IPS-20b (cell line): Measurements from ENCODE around the gene ABCC10.
"Not testable (repeated sequence)": the region's sequence is repeated elsewhere in the genome, so short reads cannot be mapped to it uniquely, and the experiment has no call there.

Experiments used
- H3K27ac ChIP-seq: one replicate; pipeline ENCODE4 v1.5.1; 2013; ENCODE audit warnings: low read length
- H3K27me3 ChIP-seq: 2 replicates; pipeline ENCODE4 v1.6.1; 2013; ENCODE audit warnings: mild to moderate bottlenecking, low read length, inconsistent platforms; ENCODE audit not compliant: insufficient read depth
- H3K36me3 ChIP-seq: 2 replicates; pipeline ENCODE4 v1.6.1; 2013; ENCODE audit warnings: low read depth, mild to moderate bottlenecking, inconsistent platforms, low read length, moderate library complexity; ENCODE audit not compliant: insufficient read depth
- H3K4me1 ChIP-seq: 2 replicates; pipeline ENCODE4 v1.6.1; 2013; ENCODE audit warnings: mild to moderate bottlenecking, control low read depth, inconsistent platforms, low read length, moderate library complexity; ENCODE audit not compliant: insufficient read depth
- H3K4me3 ChIP-seq: 2 replicates; pipeline ENCODE4 v1.5.1; 2013; ENCODE audit warnings: mild to moderate bottlenecking, low read length, inconsistent platforms
- H3K9ac ChIP-seq: 2 replicates; pipeline ENCODE4 v1.6.1; 2013; ENCODE audit warnings: low read depth, mild to moderate bottlenecking, inconsistent platforms, low read length, moderate library complexity
- H3K9me3 ChIP-seq: 2 replicates; pipeline ENCODE4 v1.6.1; 2013; ENCODE audit warnings: mild to moderate bottlenecking, low read depth, low read length, inconsistent platforms; ENCODE audit not compliant: insufficient read depth

Gene ABCC10

DNA sequence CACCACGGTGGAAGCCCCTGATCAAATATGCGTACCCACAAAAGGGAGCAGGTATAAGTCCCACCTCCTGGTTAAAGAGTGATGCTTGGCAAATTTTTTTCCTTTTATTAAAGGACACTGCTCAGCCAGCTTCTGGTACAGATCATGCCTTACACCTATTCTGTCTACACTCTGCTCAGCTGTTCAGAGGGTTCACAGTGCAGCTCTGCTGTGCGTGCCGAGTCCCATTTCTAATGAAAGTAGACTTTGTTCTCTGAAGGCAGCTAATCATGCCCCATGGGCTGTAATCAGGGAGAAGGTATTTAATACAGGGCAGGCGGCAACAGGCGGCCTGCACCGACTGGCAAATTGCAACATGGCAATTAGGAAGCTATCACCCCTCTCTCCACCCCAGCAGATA, 66.5 kb downstream of the ABCC10 start:
- no peak overlapping the region for H3K27ac ChIP-seq
- no peak overlapping the region for H3K9ac ChIP-seq
- H3K27me3 ChIP-seq, result no peaks in the 10 kb centered on the region
- H3K4me1 ChIP-seq, result peaks cover 17% of the 10 kb centered on the region
- H3K9me3 ChIP-seq, result no peaks in the 10 kb centered on the region
- no peak overlapping the region for H3K4me3 ChIP-seq
- peaks cover 20% of the 10 kb centered on the region for H3K36me3 ChIP-seq

DNA sequence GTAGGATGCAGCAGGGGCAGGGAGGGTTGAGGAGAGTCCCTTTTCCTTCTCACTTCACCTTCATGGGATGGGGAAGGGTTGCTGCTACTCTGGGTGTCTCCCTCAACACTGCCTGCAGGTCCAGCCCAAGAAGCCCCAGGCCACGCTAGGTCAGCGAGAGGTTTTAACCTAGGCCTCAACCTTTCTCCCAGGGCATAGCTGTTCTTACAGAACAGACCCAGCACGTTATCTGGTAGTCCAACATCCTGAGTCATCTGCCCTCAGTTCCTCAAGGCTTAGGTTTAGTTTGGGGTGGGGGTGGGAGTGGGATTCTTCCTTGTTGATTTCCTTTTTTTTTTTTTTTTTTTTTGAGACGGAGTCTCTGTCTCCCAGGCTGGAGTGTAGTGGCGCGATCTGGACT, 67.0 kb downstream of the ABCC10 start:
- Histone ChIP-seq H3K9me3 (no peaks in the 10 kb centered on the region), H3K4me1 (peaks cover 17% of the 10 kb centered on the region), H3K9ac (no peak overlapping the region), H3K27ac (no peak overlapping the region), H3K4me3 (no peak overlapping the region), H3K27me3 (no peaks in the 10 kb centered on the region), H3K36me3 (peaks cover 25% of the 10 kb centered on the region)

DNA sequence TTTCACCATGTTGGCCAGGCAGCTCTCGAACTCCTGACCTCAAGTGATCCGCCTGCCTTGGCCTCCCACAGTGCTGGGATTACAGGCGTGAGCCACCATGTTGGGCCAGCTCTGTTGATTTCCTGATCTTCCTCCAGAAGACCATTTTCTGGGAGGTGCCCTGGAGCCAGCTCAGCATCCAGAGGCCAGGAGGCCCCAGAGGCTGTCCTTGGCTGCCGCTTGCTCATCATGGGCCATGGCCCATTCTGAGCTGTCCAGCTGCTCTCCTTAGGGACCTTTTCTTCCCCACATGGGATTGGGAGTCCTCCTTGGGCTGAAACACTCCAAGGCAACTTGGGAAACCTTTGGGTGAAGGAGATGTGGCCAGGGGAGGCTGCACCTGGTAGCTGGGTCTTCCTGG, 67.4 kb downstream of the ABCC10 start:
- Histone ChIP-seq H3K9me3 (no peaks in the 10 kb centered on the region), H3K4me1 (peaks cover 17% of the 10 kb centered on the region), H3K27me3 (no peaks in the 10 kb centered on the region), H3K4me3 (no peak overlapping the region), H3K27ac (no peak overlapping the region), H3K36me3 (peaks cover 30% of the 10 kb centered on the region), H3K9ac (no peak overlapping the region)

DNA sequence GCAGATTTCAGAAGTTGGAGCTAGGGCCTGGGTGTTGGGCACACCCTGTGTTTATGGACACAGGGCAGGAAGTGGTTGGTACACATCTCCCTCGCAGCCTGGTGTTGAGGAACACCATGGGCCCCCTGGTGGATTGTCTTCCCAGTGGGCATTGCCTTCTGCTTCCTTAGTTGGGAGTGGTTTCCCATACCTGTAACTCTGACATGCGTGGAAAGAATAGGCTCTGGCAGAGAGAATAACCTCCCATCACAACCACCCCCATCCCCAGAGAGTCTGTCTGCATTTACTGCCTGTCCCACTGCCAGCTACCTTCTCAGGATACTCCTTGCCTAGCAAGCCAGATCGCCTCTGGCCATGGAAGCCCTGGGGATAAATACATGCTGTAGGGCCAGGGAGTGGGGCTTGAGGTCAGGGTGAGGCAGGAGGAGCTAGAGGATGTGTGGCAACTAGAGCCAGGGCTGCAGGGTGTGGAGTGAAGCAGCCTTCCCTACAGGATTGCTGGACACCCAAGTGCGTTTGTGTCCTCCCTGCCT, 68.1 kb downstream of the ABCC10 start:
- peak overlapping the region; percentile 42; the same call in 1 of the 2 replicates for H3K9ac ChIP-seq

DNA sequence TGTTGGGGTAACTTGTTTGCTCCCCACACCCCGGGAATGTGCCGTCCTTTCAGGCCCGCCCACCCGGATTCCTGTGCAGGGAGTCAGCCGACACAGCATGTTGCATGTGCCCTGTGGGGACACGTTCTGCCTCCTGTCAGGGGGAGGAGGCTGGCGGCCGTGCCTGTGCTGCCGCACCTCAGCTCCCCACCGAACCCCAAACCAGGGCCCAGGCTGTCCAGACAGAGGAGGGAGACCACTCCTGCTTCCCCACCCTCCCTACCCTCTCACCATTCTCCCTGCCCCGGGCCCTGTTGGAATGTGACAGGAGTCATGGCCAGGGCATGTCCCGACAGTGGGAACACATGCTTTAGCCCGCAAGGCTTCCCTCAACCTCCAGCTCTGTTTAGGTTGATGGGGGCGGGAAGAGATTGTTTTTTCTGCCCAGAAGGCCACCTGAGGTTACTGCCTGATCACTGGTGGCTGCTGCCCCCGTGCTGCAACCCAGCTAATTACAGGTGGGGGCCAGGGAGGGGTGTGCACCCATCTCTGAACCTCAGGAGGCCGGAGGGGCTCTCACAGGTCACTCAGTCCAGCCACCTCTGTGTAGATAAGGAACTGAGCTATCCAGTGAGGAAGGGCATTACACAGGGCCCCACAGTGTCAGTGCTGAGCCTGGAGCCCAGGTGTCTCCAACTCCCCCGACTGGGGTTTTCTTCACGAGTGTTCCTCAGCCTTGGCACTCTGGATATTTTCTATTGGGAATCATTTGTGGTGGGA, 69.2 kb downstream of the ABCC10 start:
- Histone ChIP-seq H3K36me3 (peaks cover 47% of the 10 kb centered on the region), H3K4me1 (peaks cover 17% of the 10 kb centered on the region), H3K27ac (no peak overlapping the region), H3K4me3 (no peak overlapping the region), H3K9me3 (no peaks in the 10 kb centered on the region), H3K27me3 (no peaks in the 10 kb centered on the region), H3K9ac (peak overlapping the region; percentile 42; the same call in 1 of the 2 replicates)

More for the DNA sequence above, 68.1 kb downstream of the ABCC10 start:
- Histone ChIP-seq H3K4me1 (peaks cover 17% of the 10 kb centered on the region), H3K36me3 (peaks cover 37% of the 10 kb centered on the region), H3K9me3 (no peaks in the 10 kb centered on the region), H3K27me3 (no peaks in the 10 kb centered on the region), H3K27ac (no peak overlapping the region), H3K4me3 (no peak overlapping the region)

DNA sequence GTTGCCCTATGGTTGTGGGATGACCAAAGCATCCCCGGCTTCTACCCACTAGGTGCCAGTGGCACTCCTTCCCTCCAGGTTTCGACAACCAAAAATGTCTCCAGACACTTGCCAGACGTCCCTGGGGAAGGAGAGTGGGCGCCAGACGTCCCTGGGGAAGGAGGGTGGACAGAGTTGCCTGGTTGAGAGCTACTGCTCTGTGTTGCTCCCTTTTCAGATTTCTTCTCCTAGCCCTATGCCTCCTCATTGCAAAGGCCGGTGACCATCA, 69.7 kb downstream of the ABCC10 start:
- Histone ChIP-seq H3K4me1 (peaks cover 17% of the 10 kb centered on the region), H3K4me3 (no peak overlapping the region), H3K9ac (no peak overlapping the region), H3K27ac (no peak overlapping the region), H3K27me3 (no peaks in the 10 kb centered on the region), H3K36me3 (peaks cover 53% of the 10 kb centered on the region), H3K9me3 (no peaks in the 10 kb centered on the region)

DNA sequence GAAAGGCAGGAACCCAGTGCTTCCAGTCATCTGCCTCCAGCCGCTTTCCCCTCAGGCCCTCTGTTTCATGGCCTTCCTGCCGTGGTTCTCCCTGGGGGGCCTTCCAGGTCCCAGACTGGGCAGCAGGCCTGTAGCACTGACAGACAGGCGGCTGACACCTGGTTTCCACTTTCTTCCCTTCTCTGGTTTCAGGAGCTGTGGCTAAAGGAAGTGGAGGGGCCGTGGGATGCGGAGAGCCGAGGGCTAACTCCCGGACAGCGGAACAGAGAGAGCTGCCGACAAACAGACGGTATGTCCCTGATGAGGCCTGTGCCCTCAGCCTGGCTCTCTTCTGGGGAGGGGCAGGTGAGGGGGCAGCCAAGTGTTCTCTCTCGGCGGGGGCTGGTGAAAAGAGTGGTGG, 70.3 kb downstream of the ABCC10 start:
- H3K4me3 ChIP-seq, result no peak overlapping the region
- H3K36me3 ChIP-seq, result peaks cover 59% of the 10 kb centered on the region
- H3K9me3 ChIP-seq, result no peaks in the 10 kb centered on the region
- no peak overlapping the region for H3K9ac ChIP-seq
- no peaks in the 10 kb centered on the region for H3K27me3 ChIP-seq
- no peak overlapping the region for H3K27ac ChIP-seq
- H3K4me1 ChIP-seq, result peaks cover 14% of the 10 kb centered on the region

DNA sequence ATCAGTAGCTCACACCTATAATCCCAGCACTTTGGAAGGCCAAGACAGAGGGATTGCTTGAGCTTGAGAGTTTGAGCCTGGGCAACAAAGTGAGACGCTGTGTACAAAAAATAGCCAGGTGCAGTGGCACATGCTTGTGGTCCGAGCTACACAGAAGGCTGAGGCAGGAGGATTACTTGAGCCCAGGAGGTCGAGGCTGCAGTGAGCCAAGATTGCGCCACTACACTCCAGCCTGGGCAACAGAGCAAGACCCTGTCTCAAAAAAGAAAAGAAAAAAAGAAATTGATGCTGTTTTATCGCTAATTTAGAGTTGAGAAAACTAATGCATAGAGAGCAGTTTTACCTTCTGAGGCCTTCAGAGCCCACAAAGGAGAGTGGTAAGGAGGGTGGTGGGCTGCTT, 71.0 kb downstream of the ABCC10 start:
- H3K36me3 ChIP-seq, result peaks cover 65% of the 10 kb centered on the region
- H3K9ac ChIP-seq, H3K27ac ChIP-seq, H3K4me1 ChIP-seq, H3K9me3 ChIP-seq, H3K4me3 ChIP-seq, H3K27me3 ChIP-seq: not testable (repeated sequence)

DNA sequence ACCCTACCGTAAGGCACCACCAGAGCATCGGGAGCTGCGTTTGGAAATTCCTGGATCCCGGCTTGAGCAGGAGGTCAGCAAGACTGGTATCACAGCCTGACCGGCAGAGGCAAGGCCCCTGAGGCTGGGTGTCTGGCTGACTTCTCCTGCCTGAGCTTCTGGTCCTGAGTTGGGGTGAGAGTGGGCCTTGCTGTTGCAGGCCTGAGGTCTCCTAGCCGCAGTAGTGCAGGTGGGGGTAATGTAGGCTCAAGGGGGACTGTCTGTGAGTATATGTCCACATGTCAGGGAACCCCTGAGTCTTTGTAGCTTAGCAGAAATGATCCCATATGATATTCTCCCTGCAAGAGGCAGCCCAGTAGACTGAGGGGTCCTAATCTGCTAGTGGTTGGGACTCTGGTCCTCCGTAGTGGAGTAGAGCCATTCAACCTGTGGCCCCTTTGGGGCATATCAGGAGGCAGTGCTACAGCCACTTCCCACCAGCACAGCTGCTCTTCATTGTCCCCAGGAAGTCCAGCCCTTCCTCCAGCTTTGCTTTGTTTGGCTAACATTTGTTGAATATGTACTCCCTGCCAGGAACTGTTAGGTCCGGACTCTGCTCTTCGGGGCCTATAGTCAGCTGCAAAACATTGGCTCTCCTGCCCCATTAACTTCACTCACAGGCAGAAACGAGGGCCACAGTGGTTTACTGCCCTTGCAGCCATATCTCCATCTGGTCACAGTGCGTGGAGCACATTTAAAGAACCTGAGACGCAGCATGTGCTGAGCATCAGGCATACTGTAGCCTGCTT, 71.9 kb downstream of the ABCC10 start:
- no peak overlapping the region for H3K4me3 ChIP-seq
- peaks cover 67% of the 10 kb centered on the region for H3K36me3 ChIP-seq
- peaks cover 6% of the 10 kb centered on the region for H3K4me1 ChIP-seq
- no peak overlapping the region for H3K9ac ChIP-seq
- no peak overlapping the region for H3K27ac ChIP-seq
- H3K27me3 ChIP-seq, result no peaks in the 10 kb centered on the region
- no peaks in the 10 kb centered on the region for H3K9me3 ChIP-seq
